AG08396 (cell line): Measurements from ENCODE around the gene KLRC2.
"Not testable (repeated sequence)": the region's sequence is repeated elsewhere in the genome, so short reads cannot be mapped to it uniquely, and the experiment has no call there.

Source experiments
- DNase-seq: peaks from one replicate; pipeline ENCODE4 v3.0.0; 2012; ENCODE audit warnings: low spot score, mixed read lengths

The KLRC2 gene

DNA sequence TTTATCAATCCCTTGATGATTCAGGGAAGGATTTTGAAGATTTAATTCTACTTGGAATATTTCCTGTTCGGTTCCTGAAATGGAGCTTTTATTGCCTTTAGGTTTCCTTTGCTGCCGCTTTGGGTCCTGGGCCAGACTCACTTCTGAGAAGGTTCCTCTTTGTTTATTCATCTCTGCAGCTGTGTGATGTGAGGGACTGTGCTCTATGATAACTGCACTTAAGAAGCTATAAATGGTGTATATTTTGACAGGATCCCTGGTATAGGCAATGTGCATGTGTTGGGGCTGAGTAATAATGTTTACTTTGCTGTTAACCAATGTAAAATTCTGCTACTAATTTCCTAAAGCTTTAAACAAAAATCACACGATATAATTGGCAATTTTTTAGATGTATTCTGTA lies at the start of gene KLRC2:
KLRC2 (minus strand) TSS at position 195 of the 400 bp plus-strand sequence; CDS start at position 171, 24 bp downstream.
- DNase-seq: not testable (repeated sequence)

DNA sequence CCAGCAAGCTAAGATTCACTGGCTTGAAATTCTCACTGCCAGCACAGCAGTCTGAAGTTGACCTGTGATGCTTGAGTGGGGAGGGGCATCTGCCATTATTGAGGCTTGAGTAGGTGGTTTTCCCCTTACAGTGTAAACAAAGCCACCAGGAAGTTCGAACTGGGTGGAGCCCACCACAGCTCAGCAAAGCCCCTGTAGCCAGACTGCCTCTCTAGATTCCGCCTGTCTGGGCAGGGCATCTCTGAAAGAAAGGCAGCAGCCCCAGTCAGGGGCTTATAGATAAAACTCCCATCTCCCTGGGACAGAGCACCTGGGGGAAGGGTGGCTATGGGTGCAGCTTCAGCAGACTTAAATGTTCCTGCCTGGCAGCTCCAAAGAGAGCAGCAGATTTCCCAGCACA lies 46.1 kb upstream of the KLRC2 start:
- not testable (repeated sequence) for DNase-seq

DNA sequence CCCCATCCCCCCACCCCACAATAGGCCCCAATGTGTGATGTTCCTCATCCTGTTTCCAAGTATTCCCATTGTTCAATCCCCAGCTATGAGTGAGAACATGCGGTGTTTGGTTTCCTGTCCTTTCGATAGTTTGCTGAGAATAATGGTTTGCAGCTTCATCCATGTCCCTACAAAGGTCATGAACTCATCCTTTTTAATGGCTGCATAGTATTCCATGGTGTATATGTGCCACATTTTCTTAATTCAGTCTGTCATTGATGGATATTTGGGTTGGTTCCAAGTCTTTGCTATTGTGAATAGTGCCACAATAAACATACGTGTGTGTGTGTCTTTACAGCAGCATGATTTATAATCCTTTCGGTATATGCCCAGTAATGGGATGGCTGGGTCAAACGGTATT lies 37.0 kb upstream of the KLRC2 start:
- DNase-seq: not testable (repeated sequence)

DNA sequence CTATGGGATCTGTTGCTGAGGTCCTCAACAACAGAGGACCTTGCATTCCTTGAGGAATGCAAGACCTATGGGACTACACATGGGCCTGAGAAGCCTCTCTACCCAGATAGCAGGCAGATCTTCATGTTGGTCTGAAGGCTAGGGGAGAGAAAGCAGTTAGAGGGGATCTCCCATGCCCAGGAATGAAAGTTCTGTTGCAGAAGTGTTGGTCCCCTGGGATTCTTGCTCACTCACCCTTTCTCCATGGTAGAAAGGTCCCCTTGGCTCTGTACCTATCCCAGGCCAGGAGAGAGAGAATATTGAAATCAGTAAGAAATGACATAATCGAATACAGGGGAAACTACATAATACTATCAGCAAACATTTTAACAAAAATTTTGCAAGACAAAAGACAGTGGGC lies 33.9 kb upstream of the KLRC2 start:
- DNase-seq: no peak

DNA sequence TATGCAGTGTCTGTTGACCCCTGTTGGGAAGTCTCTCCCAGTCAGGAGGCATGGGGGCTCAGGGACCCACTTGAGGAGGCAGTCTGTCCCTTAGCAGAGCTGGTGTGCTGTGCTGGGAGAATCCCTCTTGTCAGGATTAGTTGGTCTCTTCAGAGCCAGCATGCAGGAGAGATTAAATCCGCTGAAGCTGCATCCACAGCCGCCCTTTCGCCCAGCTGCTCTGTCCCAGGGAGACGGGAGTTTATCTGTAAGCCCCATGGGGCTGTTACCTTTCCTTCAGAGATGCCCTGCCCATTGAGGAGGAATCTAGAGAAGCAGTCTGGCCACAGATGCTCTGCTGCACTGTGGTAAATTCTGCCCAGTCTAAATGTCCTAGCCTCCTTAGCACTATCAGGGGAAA lies 30.5 kb upstream of the KLRC2 start:
- DNase-seq: no peak

DNA sequence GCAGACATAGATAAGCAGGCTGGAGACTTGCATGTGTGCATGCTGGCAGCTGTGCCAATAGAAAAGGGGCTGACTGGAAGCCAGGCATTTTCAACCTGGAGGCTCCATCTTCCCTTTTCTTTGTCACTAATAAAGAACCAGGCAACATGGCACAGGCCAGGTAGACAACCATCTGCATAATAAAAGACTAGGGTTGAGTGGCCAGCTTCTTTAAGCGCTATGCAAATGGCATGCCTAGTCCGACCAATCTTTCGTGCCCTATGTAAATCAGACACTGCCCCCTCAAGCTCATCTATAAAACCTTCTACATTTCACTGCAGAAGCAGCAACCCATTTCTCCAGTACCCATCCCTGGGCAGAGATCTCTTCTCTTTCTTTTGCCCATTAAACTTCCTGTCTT lies 21.9 kb upstream of the KLRC2 start:
- no peak for DNase-seq

DNA sequence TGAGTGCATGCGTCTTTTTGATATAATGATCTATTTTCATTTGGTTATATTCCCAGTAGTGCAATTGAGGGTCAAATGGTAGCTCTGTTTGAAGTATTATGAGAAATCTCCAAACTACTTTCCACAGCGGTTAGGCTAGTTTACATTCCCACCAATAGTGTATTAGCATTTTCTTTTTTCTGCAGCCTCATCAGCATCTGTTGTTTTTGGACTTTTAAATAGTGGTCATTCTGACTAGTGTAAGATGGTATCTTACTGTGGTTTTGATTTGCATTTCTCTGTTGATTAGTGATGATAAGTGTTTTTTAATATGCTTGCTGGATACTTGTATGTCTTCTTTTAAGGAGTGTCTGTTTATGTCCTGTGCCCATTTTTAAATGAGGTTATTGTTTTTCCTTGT lies 21.0 kb upstream of the KLRC2 start:
- DNase-seq: no peak

DNA sequence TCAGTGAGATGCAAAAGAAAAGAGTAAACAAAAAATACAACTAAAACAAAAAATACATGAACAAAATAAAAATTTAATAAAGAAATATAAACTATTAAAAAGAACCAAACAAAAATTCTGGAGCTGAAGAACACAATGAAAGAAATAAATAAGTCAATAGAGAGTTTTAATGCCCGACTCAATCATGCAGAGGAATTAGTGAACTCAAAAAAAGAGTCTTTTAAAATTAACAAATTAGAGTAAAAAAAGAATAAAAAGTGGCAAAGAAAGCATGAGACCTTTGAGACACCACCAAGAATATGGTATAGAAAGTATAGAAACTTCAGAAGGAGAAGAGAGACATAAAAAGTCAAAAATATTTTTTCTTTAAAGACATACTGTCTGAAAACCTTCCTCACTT lies 20.0 kb upstream of the KLRC2 start:
- no peak for DNase-seq

DNA sequence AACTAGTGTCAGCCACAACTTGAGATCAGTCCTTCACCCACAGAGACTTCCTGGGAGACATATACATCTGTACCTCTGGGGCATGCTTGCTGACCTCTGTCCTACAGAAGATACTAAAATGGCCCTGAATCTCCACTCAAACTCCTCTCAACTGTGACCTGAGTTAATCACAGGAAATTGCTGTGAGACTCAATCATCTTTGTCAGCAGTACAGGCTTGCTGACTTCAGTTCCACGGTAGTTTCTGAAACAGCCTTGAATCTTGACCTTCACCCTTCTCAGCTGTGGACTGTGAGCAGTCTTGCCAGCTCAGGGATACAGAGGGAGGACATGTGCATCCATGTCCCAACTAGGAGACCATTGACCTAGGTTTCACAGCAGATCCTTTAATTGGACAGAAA lies 18.7 kb upstream of the KLRC2 start:
- DNase-seq: no peak

DNA sequence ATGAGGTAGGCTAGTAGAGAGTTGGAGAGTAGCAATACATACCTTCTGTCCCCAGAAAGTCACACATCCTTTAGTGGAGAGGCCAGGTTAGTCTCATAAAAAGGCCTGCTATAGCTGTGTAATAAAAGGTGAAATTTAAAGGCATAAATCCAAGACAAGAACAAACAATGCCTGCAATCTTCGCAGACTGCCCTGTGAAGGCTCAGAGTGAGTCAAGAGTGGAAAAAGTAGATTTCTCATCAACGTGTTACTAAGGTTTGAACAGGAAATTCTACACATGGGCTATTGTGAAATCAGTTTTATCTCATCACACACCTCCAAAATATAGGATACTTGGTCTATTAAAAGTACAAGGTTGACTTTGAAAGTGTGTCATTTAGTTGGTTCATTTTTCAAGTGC lies 17.3 kb upstream of the KLRC2 start, which contains the start of gene KLRC1:
KLRC1 (minus strand) TSS at position 222 of the 400 bp plus-strand sequence. CDS start 2,221 bp downstream, outside the sequence.
- no peak for DNase-seq

DNA sequence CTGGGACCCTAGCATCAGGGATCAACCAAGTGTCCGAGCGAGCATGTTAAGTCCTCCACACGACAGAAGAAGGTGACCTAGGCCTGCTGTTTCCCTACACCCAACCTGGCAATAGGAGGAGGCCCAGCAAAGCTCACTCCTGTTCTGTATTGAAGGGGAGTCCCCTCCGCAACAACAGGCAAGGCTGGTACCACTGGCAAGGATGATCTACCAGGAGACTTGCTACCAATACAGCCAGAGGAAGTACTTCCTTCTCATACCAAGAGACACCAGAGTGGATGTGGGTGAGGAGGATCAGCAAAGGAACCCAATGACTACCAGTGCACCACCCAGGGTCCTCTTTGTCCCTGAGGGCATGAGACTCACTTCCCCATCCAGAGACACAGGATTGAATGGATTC lies 12.4 kb upstream of the KLRC2 start:
- DNase-seq: no peak

DNA sequence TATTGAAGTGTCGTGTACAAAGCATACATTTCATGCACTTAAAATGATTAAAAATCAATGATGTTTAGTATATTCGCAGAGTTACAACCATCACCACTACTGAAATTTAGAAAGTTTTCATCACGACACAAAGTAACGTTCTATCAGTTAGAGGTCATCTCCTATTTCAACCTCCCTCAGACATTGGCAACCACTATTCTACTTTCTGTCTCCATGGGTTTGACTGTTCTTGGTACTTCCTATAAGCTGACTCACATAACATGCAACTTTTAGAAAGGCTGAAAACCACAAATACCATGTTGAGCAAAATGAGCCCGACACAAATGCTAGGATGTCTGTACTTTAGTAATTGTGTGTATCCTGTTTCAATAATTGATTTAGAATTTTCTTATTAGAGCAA lies 10.2 kb upstream of the KLRC2 start:
- not testable (repeated sequence) for DNase-seq

DNA sequence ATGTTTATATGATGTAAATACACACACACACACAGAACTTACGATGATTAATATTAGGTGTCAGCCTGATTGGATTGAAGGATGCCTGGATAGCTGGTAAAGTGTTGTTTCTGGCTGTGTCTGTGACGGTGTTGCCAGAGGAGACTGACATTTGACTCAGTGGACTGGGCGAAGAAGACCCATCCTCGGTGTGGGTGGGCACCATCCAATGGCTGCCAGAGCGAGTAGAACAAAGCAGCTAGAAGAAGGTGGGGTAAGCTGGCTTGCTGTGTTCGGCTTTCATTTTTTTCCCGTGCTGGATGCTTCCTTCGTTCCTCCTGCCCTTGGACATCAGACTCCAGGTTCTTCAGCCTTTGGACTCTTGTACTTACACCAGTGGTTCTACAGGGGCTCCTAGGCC lies 5.3 kb upstream of the KLRC2 start:
- not testable (repeated sequence) for DNase-seq

DNA sequence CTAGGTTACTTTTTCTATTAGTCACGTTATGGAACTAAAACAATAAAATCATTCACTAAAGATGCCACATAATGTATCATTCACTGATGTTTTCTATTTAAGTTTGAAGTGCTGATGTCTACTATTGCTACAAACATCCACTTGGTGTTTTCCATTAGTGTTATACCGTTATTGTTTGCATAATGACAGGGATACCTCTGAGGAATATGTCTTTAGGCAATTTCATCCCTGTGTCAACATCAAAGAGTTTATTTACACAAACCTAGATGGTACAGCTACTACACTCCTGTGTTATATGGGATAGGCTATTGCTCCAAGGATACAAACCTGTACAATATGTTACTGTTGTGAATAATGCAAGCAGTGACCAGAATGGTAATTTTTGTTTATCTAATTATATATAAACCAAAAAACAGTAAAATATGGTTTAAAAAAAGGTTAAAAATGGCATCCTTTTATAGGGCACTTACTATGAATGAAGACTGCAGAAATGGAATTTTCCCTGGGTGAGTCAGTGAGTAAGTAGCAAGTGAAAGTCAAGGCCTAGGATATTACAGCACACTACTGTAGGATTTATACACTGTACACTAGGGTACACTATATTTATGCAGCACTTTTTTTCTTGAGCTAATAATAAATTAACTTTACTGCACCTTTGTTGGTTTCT lies 3.9 kb upstream of the KLRC2 start:
- not testable (repeated sequence) for DNase-seq

DNA sequence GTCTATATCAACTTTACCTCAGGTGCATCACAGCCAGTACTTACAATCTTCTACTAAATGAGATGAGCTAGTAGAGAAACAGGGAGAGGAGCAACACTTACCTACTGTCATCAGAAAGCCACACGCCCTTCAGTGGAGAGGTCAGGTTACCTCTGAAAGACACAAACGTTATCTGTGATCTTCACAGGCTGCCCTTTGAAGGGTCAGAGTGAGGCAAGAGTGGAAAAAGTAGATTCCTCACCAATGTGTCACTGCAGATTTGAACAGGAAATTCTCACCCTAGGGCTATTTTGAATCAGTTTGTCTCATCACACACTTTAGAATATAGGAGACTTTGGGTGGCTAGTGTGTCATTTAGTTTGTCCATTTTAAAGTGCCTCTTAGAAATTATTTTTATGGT lies 1.8 kb upstream of the KLRC2 start:
- DNase-seq: not testable (repeated sequence)

DNA sequence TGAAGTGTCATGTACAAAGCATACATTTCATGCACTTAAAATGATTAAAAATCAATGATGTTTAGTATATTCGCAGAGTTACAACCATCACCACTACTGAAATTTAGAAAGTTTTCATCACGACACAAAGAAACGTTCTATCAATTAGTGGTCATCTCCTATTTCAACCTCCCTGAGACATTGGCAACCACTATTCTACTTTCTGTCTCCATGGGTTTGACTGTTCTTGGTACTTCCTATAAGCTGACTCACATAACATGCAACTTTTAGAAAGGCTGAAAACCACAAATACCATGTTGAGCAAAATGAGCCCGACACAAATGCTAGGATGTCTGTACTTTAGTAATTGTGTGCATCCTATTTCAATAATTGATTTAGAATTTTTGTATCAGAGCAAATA lies 5.2 kb downstream of the KLRC2 start:
- DNase-seq: not testable (repeated sequence)

DNA sequence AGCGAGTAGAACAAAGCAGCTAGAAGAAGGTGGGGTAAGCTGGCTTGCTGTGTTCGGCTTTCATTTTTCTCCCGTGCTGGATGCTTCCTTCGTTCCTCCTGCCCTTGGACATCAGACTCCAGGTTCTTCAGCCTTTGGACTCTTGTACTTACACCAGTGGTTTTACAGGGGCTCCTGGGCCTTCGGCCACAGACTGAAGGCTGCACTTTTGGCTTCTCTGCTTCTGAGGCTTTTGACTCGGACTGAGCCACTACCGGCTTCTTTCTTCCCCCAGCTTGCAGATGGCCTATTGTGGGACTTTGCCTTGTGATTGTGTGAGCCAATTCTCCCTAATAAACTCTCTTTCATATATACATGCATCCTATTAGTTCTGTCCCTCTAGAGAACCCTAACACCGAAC lies 9.9 kb downstream of the KLRC2 start:
- DNase-seq: not testable (repeated sequence)

DNA sequence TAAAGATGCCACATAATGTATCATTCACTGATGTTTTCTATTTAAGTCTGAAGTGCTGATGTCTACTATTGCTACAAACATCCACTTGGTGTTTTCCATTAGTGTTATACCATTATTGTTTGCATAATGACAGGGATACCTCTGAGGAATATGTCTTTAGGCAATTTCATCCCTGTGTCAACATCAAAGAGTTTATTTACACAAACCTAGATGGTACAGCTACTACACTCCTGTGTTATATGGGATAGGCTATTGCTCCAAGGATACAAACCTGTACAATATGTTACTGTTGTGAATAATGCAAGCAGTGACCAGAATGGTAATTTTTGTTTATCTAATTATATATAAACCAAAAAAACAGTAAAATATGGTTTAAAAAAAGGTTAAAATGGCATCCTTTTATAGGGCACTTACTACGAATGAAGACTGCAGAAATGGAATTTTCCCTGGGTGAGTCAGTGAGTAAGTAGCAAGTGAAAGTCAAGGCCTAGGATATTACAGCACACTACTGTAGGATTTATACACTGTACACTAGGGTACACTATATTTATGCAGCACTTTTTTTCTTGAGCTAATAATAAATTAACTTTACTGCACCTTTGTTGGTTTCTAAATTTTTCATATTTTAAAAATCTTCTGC lies 11.4 kb downstream of the KLRC2 start:
- not testable (repeated sequence) for DNase-seq

DNA sequence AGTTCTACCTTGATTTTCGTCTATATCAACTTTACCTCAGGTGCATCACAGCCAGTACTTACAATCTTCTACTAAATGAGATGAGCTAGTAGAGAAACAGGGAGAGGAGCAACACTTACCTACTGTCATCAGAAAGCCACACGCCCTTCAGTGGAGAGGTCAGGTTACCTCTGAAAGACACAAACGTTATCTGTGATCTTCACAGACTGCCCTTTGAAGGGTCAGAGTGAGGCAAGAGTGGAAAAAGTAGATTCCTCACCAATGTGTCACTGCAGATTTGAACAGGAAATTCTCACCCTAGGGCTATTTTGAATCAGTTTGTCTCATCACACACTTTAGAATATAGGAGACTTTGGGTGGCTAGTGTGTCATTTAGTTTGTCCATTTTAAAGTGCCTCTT lies 13.7 kb downstream of the KLRC2 start:
- not testable (repeated sequence) for DNase-seq

DNA sequence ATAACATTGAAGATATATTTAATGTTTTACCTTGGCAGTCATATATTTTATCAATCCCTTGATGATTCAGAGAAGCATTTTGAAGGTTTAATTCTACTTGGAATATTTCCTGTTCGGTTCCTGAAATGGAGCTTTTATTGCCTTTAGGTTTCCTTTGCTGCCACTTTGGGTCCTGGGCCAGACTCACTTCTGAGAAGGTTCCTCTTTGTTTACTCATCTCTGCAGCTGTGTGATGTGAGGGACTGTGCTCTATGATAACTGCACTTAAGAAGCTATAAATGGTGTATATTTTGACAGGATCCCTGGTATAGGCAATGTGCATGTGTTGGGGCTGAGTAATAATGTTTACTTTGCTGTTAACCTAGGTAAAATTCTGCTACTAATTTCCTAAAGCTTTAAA lies 15.5 kb downstream of the KLRC2 start, which contains the start of gene KLRC3:
KLRC3 (minus strand) TSS at position 262 of the 400 bp plus-strand sequence; CDS start at position 217, 45 bp downstream.
- not testable (repeated sequence) for DNase-seq

DNA sequence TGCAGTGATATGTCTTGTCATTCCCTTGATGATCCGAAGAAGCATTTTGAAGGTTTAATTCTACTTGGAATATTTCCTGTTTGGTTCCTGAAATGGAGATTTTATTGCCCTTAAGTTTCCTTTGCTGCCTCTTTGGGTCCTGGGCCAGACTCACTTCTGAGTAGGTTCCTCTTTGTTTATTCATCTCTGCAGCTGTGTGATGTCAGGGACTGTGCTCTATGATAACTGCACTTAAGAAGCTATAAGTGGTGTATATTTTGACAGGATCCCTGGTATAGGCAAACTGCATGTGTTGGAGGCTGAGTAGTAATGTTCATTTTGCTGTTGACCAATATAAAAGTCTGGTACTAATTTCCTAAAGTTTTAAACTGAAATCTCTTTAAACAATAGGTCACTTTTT lies 26.4 kb downstream of the KLRC2 start, which contains the start of gene KLRC4:
KLRC4 (minus strand) TSS at position 366 of the 400 bp plus-strand sequence; CDS start at position 184, 182 bp downstream.
- no peak for DNase-seq

DNA sequence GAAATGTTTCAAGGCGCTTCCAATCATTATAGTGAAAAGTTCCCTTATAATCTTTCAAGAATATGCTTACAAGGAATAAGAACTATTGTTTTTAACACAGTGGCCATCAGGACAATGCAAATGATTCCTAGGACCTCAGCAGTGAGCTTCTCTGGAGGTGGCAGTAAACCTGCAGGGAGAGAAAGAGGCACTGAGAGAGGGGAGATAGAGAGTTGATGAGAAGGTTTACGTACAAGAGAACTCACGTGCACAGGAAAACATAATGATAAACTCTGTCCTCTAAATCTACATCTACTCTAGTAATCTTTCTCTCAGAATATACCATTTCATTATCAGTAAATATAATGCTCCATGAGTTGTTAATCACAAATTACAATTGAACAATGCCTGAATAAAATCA lies 27.0 kb downstream of the KLRC2 start:
- no peak for DNase-seq

DNA sequence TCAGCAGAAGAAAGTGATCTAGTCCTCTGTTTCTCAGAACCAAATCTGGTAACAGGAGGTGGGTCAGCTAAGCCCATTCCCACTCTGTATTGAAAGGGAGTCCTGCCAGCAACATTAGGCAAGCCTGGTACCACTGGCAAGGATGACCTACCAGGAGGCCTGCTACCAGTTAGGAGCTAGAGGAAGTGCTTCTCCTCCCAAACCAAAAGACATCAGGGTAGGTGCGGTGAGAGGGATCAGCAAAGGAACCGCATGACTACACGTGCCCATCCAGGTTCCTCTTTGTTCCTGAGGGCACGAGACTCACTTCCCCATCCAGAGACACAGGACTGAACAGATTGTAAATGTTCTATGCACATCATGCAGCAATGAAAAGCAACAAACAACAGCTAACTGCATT lies 29.1 kb downstream of the KLRC2 start:
- DNase-seq: no peak
